Measurements from ENCODE around the gene ADGRG2.

DNA sequence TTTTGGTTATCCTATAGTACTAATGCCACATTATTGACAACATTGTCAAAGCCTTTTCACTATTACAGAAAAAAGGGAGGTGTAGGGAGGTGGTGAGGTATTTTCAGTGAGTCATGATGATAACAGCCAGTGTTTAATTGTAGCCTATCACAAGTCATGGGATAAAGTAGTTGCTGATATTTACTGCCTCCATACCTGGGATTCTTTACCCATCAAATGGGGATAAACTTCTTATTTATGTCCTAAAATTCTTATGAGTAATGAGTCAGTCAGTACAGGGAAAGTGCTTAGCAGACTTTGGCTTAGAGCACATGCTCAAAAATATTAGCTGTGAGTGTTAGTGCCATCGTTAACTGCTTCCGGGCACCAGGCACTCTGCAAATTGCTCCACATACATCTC is 25.7 kb downstream of the ADGRG2 start:
- no peak for TF ChIP-seq FLYWCH1 (CRISPR knock-in tag; IDR thresholded peaks at IDR 0.05)
- TF ChIP-seq PHF8 (CRISPR knock-in tag; IDR thresholded peaks at IDR 0.05), result no peak
- TF ChIP-seq ZNF670 (CRISPR knock-in tag; IDR thresholded peaks at IDR 0.05; ENCODE audit: borderline replicate concordance), result no peak

Measured in HepG2 (cell line).